Measurements from ENCODE around the gene KIF13A. TPM values are rescaled to one million over a fixed set of nuclear protein-coding genes. Genes with fewer than 3 reads are reported as not detected.
"Not testable (repeated sequence)": the region's sequence is repeated elsewhere in the genome, so short reads cannot be mapped to it uniquely, and the experiment has no call there.

The KIF13A gene
- total and polyA plus RNA-seq, 4 donors = 4.3 to 28.1 (median 10.6) TPM

GRCh38 chr6:18016133-18016532, 28.7 kb upstream of the KIF13A start (continued):
- TF ChIP-seq, protein P1, sequence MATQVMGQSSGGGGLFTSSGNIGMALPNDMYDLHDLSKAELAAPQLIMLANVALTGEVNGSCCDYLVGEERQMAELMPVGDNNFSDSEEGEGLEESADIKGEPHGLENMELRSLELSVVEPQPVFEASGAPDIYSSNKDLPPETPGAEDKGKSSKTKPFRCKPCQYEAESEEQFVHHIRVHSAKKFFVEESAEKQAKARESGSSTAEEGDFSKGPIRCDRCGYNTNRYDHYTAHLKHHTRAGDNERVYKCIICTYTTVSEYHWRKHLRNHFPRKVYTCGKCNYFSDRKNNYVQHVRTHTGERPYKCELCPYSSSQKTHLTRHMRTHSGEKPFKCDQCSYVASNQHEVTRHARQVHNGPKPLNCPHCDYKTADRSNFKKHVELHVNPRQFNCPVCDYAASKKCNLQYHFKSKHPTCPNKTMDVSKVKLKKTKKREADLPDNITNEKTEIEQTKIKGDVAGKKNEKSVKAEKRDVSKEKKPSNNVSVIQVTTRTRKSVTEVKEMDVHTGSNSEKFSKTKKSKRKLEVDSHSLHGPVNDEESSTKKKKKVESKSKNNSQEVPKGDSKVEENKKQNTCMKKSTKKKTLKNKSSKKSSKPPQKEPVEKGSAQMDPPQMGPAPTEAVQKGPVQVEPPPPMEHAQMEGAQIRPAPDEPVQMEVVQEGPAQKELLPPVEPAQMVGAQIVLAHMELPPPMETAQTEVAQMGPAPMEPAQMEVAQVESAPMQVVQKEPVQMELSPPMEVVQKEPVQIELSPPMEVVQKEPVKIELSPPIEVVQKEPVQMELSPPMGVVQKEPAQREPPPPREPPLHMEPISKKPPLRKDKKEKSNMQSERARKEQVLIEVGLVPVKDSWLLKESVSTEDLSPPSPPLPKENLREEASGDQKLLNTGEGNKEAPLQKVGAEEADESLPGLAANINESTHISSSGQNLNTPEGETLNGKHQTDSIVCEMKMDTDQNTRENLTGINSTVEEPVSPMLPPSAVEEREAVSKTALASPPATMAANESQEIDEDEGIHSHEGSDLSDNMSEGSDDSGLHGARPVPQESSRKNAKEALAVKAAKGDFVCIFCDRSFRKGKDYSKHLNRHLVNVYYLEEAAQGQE (IDR thresholded peaks at IDR 0.05) = no peak

GRCh38 chr6:18011287-18011686, 23.9 kb upstream of the KIF13A start:
- Histone ChIP-seq H3K36me3 (ENCODE audit: control insufficient read depth in 4 of 4, insufficient read depth in 3 of 4, low read depth in 1 of 4, low read length in 3 of 4) (no peaks in the 10 kb centered on the region), H3K9me3 (ENCODE audit: control insufficient read depth in 4 of 4, low read length in 3 of 4) (no peaks in the 10 kb centered on the region), H3K4me1 (ENCODE audit: control insufficient read depth in 4 of 4, insufficient read depth in 4 of 4, low read length in 3 of 4) (no peaks in the 10 kb centered on the region), H3K9ac (ENCODE audit: low read depth in 1 of 2, low read length in 2 of 2) (no peak overlapping the region), H3K4me3 (ENCODE audit: low read depth in 1 of 3, low read length in 3 of 3) (no peak overlapping the region), H3K27me3 (ENCODE audit: control insufficient read depth in 4 of 4, insufficient read depth in 4 of 4, low read length in 3 of 4) (no peaks in the 10 kb centered on the region), H3K27ac (ENCODE audit: low read depth in 1 of 2, low read length in 2 of 2) (no peak overlapping the region)
- DNase-seq (ENCODE audit: low spot score) = no peak
- no peak for TF ChIP-seq FOXA1 (IDR thresholded peaks at IDR 0.05)
- no peak for TF ChIP-seq SP1 (IDR thresholded peaks at IDR 0.05)
- TF ChIP-seq EGR1 (IDR thresholded peaks at IDR 0.05; ENCODE audit: low read depth in 2 of 2) = no peak
- TF ChIP-seq ZBTB33 (IDR thresholded peaks at IDR 0.05) = no peak
- TF ChIP-seq, protein P1 (IDR thresholded peaks at IDR 0.05) = no peak
- no peak for TF ChIP-seq YY1 (IDR thresholded peaks at IDR 0.05)
- no peak for TF ChIP-seq MAX (IDR thresholded peaks at IDR 0.05)
- TF ChIP-seq, protein P2, sequence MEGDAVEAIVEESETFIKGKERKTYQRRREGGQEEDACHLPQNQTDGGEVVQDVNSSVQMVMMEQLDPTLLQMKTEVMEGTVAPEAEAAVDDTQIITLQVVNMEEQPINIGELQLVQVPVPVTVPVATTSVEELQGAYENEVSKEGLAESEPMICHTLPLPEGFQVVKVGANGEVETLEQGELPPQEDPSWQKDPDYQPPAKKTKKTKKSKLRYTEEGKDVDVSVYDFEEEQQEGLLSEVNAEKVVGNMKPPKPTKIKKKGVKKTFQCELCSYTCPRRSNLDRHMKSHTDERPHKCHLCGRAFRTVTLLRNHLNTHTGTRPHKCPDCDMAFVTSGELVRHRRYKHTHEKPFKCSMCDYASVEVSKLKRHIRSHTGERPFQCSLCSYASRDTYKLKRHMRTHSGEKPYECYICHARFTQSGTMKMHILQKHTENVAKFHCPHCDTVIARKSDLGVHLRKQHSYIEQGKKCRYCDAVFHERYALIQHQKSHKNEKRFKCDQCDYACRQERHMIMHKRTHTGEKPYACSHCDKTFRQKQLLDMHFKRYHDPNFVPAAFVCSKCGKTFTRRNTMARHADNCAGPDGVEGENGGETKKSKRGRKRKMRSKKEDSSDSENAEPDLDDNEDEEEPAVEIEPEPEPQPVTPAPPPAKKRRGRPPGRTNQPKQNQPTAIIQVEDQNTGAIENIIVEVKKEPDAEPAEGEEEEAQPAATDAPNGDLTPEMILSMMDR (IDR thresholded peaks at IDR 0.05; ENCODE audit: low read depth, low read length, missing input control) = no peak
- TF ChIP-seq FOXA2 (IDR thresholded peaks at IDR 0.05) = no peak
- TF ChIP-seq HNF4A (conservative IDR thresholded peaks at IDR 0.05) = no peak
- no peak for TF ChIP-seq TAF1 (conservative IDR thresholded peaks at IDR 0.05)
- no peak for TF ChIP-seq GABPA (IDR thresholded peaks at IDR 0.05 in 1 of 2, conservative IDR thresholded peaks at IDR 0.05 in 1 of 2)
- no peak for TF ChIP-seq JUND (IDR thresholded peaks at IDR 0.05)
- no peak for TF ChIP-seq RXRA (IDR thresholded peaks at IDR 0.05)
- no peak for TF ChIP-seq RAD21 (IDR thresholded peaks at IDR 0.05)
- no peak for TF ChIP-seq ATF3 (IDR thresholded peaks at IDR 0.05)
- TF ChIP-seq HNF4G (IDR thresholded peaks at IDR 0.05) = no peak
- TF ChIP-seq NR2F2 (IDR thresholded peaks at IDR 0.05) = no peak
- 93% methylated on average over 30 of the region's 30 CpGs for WGBS

DNA sequence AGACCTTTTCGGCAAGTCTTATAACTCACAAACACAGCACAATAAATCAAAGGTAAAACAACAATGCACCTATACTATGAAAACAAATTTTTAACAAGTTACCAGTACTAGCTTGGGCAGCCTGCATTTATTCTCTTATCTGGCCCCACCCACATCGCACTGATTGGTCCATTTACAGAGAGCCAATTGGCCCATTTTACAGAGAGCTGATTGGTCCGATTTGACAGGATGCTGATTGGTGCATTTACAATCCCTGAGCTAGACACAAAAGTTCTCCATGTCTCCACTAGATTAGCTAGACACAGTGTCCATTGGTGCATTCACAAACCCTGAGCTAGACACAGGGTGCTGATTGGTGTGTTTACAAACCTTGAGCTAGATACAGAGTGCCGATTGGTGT, 23.1 kb upstream of the KIF13A start:
- not testable (repeated sequence) for DNase-seq (ENCODE audit: low spot score); H3K27ac ChIP-seq (ENCODE audit: low read depth in 1 of 2, low read length in 2 of 2); H3K9me3 ChIP-seq (ENCODE audit: control insufficient read depth in 4 of 4, low read length in 3 of 4); H3K36me3 ChIP-seq (ENCODE audit: control insufficient read depth in 4 of 4, insufficient read depth in 3 of 4, low read depth in 1 of 4, low read length in 3 of 4); H3K27me3 ChIP-seq (ENCODE audit: control insufficient read depth in 4 of 4, insufficient read depth in 4 of 4, low read length in 3 of 4); H3K9ac ChIP-seq (ENCODE audit: low read depth in 1 of 2, low read length in 2 of 2); H3K4me3 ChIP-seq (ENCODE audit: low read depth in 1 of 3, low read length in 3 of 3); H3K4me1 ChIP-seq (ENCODE audit: control insufficient read depth in 4 of 4, insufficient read depth in 4 of 4, low read length in 3 of 4)
- 96% methylated on average over 4 of the region's 4 CpGs for WGBS
